AG04449 (cell line): Measurements from ENCODE around the gene DNAJB5.
"Not testable (repeated sequence)": the region's sequence is repeated elsewhere in the genome, so short reads cannot be mapped to it uniquely, and the experiment has no call there.

Experiments used
- CTCF ChIA-PET: fragments of 350-600 bp; formaldehyde crosslinking; extraction: SDS; loops from one replicate; lab custom pipeline; 2021; ENCODE audit warnings: antibody characterized with exemption; lab: Yijun Ruan, JAX
- POLR2A ChIA-PET: fragments of 400-600, 350-600 bp; formaldehyde crosslinking; extraction: SDS; loops from one replicate; lab custom pipeline; 2020; ENCODE audit warnings: antibody characterized with exemption, inconsistent platforms; lab: Yijun Ruan, JAX
- DNase-seq: peaks from one replicate; pipeline ENCODE4 v3.0.0-alpha.2; 2010; ENCODE audit warnings: low read depth, low spot score
- H3K4me3 ChIP-seq: 2 replicates; pipeline ENCODE4 v1.5.1; 2011; ENCODE audit warnings: low read depth, mild to moderate bottlenecking, control low read depth, low read length
- CTCF ChIP-seq: IDR thresholded peaks from one replicate; pipeline ENCODE4 v1.5.1; 2011; ENCODE audit warnings: mild to moderate bottlenecking, moderate library complexity, low read length, control low read depth, inconsistent platforms; ENCODE audit not compliant: insufficient read depth; ENCODE audit errors: missing control alignments

DNAJB5 gene

GRCh38 chr9:35014517-35014916 lies 25.0 kb downstream of the DNAJB5 start:
- ChIA-PET POLR2A (no interaction called here), CTCF (interaction anchor here (0.6 kb wide), 1 partner anchor 18 kb away, joined by 3 read pairs; no protein-coding TSS in a partner anchor)
- TF ChIP-seq CTCF: no peak
- H3K4me3 ChIP-seq: no peak overlapping the region
- DNase-seq: no peak

GRCh38 chr9:35023443-35023842 lies 33.9 kb downstream of the DNAJB5 start:
- DNase-seq, CTCF ChIA-PET: not testable (repeated sequence)

GRCh38 chr9:35026671-35027070 lies 37.1 kb downstream of the DNAJB5 start:
- DNase-seq: no peak
- CTCF ChIA-PET: interaction anchor here (0.6 to 1.5 kb wide), 5 partner anchors 9 to 127 kb away, joined by 3 to 4 read pairs (median 3); no protein-coding TSS in a partner anchor
- TF ChIP-seq CTCF: no peak
- H3K4me3 ChIP-seq: no peak overlapping the region
- POLR2A ChIA-PET: interaction anchor here (1.4 kb wide), 1 partner anchor 25 kb away, joined by 5 read pairs; no protein-coding TSS in a partner anchor

More at GRCh38 chr9:35023443-35023842, 33.9 kb downstream of the DNAJB5 start:
- H3K4me3 ChIP-seq, POLR2A ChIA-PET: not testable (repeated sequence)

GRCh38 chr9:35027374-35027773 lies 37.8 kb downstream of the DNAJB5 start:
- ChIA-PET POLR2A (no interaction called here), CTCF (interaction anchor here (0.8 to 1.4 kb wide), 4 partner anchors 8 to 33 kb away, joined by 3 to 5 read pairs (median 4); no protein-coding TSS in a partner anchor)

GRCh38 chr9:35027860-35028259 lies 38.3 kb downstream of the DNAJB5 start:
- no peak for TF ChIP-seq CTCF
- no peak overlapping the region for H3K4me3 ChIP-seq
- POLR2A ChIA-PET: no interaction called here
- CTCF ChIA-PET: interaction anchor here (0.8 to 1.4 kb wide), 4 partner anchors 8 to 23 kb away, joined by 3 to 5 read pairs (median 4); a partner anchor contains a TSS
- DNase-seq: no peak

More at GRCh38 chr9:35027374-35027773, 37.8 kb downstream of the DNAJB5 start:
- no peak overlapping the region for H3K4me3 ChIP-seq
- DNase-seq: no peak
- TF ChIP-seq CTCF: no peak

GRCh38 chr9:35028341-35028740 lies 38.8 kb downstream of the DNAJB5 start:
- H3K4me3 ChIP-seq: no peak overlapping the region
- no peak for TF ChIP-seq CTCF
- CTCF ChIA-PET: interaction anchor here (0.8 to 1.4 kb wide), 4 partner anchors 13 to 75 kb away, joined by 3 to 5 read pairs (median 4); a partner anchor contains a TSS
- DNase-seq: no peak
- POLR2A ChIA-PET: no interaction called here

- CTCF ChIA-PET: interaction anchor here (0.7 to 1.9 kb wide), 4 partner anchors 9 to 44 kb away, joined by 3 to 6 read pairs (median 4); a partner anchor contains a TSS
- no peak overlapping the region for H3K4me3 ChIP-seq
- POLR2A ChIA-PET: no interaction called here
- no peak for TF ChIP-seq CTCF
- no peak for DNase-seq
Measured at GRCh38 chr9:35029241-35029640, 39.7 kb downstream of the DNAJB5 start.
